Thoracic aorta (tissue), 2 donors: ENCODE data around the gene HARBI1. TPM values are rescaled to one million over a fixed set of nuclear protein-coding genes. Genes with fewer than 3 reads are reported as not detected.
A peak's percentile ranks its signal among the peaks of the same experiment; 100 is the strongest.

Source experiments
- ATAC-seq: fragments of 150-250 bp; one replicate; pipeline ENCODE4 v1.8.0; 2017; ENCODE audit warnings: low read depth; ENCODE audit not compliant: insufficient number of reproducible peaks, low FRiP score
- DNase-seq: peaks from one replicate; pipeline ENCODE4 v3.0.0-alpha.2; 2020; ENCODE audit warnings: low spot score
- H3K27ac ChIP-seq, 2 donors: fragments of 200-600 bp; sonication (generic); 1 replicate in 1 of 2; 2 replicates in 1 of 2; pipeline ENCODE4 v1.5.1; 2016; ENCODE audit warnings: mild to moderate bottlenecking in 2 of 2, moderate library complexity in 2 of 2
- H3K27me3 ChIP-seq: fragments of 200-600 bp; sonication (generic); replicated peaks from 2 replicates; pipeline ENCODE4 v1.6.0; 2016; ENCODE audit warnings: mild to moderate bottlenecking; ENCODE audit not compliant: insufficient read depth
- H3K36me3 ChIP-seq: fragments of 200-600 bp; sonication (generic); one replicate; pipeline ENCODE4 v1.5.1; 2016
- H3K4me1 ChIP-seq, 2 donors: fragments of 200-600 bp; sonication (generic); 1 replicate in 1 of 2; 2 replicates in 1 of 2; pipeline versions ENCODE4 v1.5.1 to v1.6.0; 2016; ENCODE audit warnings: low read depth in 2 of 2, mild to moderate bottlenecking in 1 of 2; ENCODE audit not compliant: control insufficient read depth in 1 of 2
- H3K4me3 ChIP-seq: fragments of 200-600 bp; sonication (generic); 2 replicates; pipeline ENCODE4 v1.5.1; 2016; ENCODE audit warnings: mild to moderate bottlenecking
- H3K9me3 ChIP-seq: fragments of 200-600 bp; sonication (generic); 2 replicates; pipeline ENCODE4 v1.5.1; 2016
- CTCF ChIP-seq: fragments of 200-600 bp; sonication (generic); IDR thresholded peaks from one replicate; pipeline ENCODE4 v1.5.1; 2019; ENCODE audit warnings: antibody characterized with exemption
- total RNA-seq, 2 donors: library from RNA; depleted of rRNA; stranded (reverse); fragments of >200 nt; gene quantifications; one replicate each; pipeline versions ENCODE4 v1.1.0 to v1.2.3, GENCODE V29; 2016

Gene HARBI1
- total RNA-seq, 2 donors from 2014 or later: 1.1 TPM; not detected in 1

GRCh38 chr11:46562527-46562926 is 54.5 kb downstream of the HARBI1 start:
- no peak for TF ChIP-seq CTCF
- DNase-seq: no peak
- H3K4me3 ChIP-seq: no peak overlapping the region
- no peak overlapping the region for H3K27ac ChIP-seq
- peaks cover 18 to 40% of the 10 kb centered on the region in 2 donors for H3K4me1 ChIP-seq
- ATAC-seq: no peak
- H3K36me3 ChIP-seq: no peaks in the 10 kb centered on the region
- no peaks in the 10 kb centered on the region for H3K9me3 ChIP-seq
- no peaks in the 10 kb centered on the region for H3K27me3 ChIP-seq

- ATAC-seq (no peak), DNase-seq (no peak)
- TF ChIP-seq CTCF: no peak
- Histone ChIP-seq H3K4me3 (peak overlapping the region; percentile 68), H3K27ac (peak overlapping the region; percentile 33 to 74), H3K9me3 (no peaks in the 10 kb centered on the region), H3K4me1 (peaks cover 19 to 46% of the 10 kb centered on the region in 2 donors), H3K27me3 (no peaks in the 10 kb centered on the region), H3K36me3 (no peaks in the 10 kb centered on the region)
Measured at GRCh38 chr11:46560300-46560991, 56.6 kb downstream of the HARBI1 start.

GRCh38 chr11:46559815-46560214 is 57.2 kb downstream of the HARBI1 start:
- DNase-seq: no peak
- H3K4me1 ChIP-seq: peaks cover 26 to 53% of the 10 kb centered on the region in 2 donors
- H3K27ac ChIP-seq: peak overlapping the region in 1 of 2 donors; percentile 74
- peak overlapping the region; percentile 68 for H3K4me3 ChIP-seq
- no peaks in the 10 kb centered on the region for H3K36me3 ChIP-seq
- no peaks in the 10 kb centered on the region for H3K27me3 ChIP-seq
- H3K9me3 ChIP-seq: no peaks in the 10 kb centered on the region
- no peak for TF ChIP-seq CTCF
- ATAC-seq: no peak

- Histone ChIP-seq H3K27me3 (no peaks in the 10 kb centered on the region), H3K4me3 (no peak overlapping the region), H3K4me1 (peaks cover 40 to 71% of the 10 kb centered on the region in 2 donors), H3K36me3 (no peaks in the 10 kb centered on the region), H3K27ac (no peak overlapping the region), H3K9me3 (no peaks in the 10 kb centered on the region)
- no peak for ATAC-seq
- no peak for DNase-seq
- no peak for TF ChIP-seq CTCF
Measured at GRCh38 chr11:46557684-46558151, 59.3 kb downstream of the HARBI1 start.

- no peak for TF ChIP-seq CTCF
- no peak overlapping the region for H3K4me3 ChIP-seq
- no peak for DNase-seq
- H3K36me3 ChIP-seq: no peaks in the 10 kb centered on the region
- H3K27ac ChIP-seq: peak overlapping the region in 1 of 2 donors; percentile 63
- H3K4me1 ChIP-seq: peaks cover 30 to 56% of the 10 kb centered on the region in 2 donors
- H3K27me3 ChIP-seq: no peaks in the 10 kb centered on the region
- H3K9me3 ChIP-seq: no peaks in the 10 kb centered on the region
- no peak for ATAC-seq
Measured at GRCh38 chr11:46555267-46556054, 61.6 kb downstream of the HARBI1 start.
